ENCODE measurements around the gene ALDOA.

ALDOA gene

DNA sequence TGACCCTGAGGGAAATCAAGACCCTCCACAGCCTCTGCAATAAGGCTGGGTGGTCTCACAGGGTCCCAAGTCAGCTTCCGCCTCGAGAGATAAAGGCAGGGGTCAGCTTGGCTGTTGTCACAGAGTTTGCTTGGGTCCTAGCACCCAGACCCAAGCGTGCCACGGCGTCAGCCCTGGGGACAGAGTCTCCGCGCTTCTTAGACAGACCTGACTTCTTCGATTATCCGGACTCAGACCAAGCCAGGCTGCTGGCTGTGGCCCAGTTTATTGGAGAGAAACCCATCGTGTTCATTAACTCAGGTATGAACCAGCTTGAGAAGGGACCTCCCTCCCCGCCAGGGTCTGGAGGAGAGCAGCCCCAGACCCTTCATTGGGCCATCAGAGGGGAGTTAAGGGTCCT is 42.0 kb upstream of the ALDOA start:
- DNase-seq (ENCODE audit: low read depth, low spot score) = no peak
- no peak overlapping the region for H3K4me3 ChIP-seq (ENCODE audit: low read depth, low read length)
- ChIA-PET CTCF (interaction anchor here (1.1 to 3.4 kb wide), 5 partner anchors 9 to 323 kb away, joined by 3 to 41 read pairs (median 4); partner anchors contain the start of gene TLCD3B), POLR2A (no interaction called here)
- TF ChIP-seq, protein P1, sequence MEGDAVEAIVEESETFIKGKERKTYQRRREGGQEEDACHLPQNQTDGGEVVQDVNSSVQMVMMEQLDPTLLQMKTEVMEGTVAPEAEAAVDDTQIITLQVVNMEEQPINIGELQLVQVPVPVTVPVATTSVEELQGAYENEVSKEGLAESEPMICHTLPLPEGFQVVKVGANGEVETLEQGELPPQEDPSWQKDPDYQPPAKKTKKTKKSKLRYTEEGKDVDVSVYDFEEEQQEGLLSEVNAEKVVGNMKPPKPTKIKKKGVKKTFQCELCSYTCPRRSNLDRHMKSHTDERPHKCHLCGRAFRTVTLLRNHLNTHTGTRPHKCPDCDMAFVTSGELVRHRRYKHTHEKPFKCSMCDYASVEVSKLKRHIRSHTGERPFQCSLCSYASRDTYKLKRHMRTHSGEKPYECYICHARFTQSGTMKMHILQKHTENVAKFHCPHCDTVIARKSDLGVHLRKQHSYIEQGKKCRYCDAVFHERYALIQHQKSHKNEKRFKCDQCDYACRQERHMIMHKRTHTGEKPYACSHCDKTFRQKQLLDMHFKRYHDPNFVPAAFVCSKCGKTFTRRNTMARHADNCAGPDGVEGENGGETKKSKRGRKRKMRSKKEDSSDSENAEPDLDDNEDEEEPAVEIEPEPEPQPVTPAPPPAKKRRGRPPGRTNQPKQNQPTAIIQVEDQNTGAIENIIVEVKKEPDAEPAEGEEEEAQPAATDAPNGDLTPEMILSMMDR (IDR thresholded peaks at IDR 0.05; ENCODE audit: insufficient read depth, low read length, missing control alignments) = no peak

DNA sequence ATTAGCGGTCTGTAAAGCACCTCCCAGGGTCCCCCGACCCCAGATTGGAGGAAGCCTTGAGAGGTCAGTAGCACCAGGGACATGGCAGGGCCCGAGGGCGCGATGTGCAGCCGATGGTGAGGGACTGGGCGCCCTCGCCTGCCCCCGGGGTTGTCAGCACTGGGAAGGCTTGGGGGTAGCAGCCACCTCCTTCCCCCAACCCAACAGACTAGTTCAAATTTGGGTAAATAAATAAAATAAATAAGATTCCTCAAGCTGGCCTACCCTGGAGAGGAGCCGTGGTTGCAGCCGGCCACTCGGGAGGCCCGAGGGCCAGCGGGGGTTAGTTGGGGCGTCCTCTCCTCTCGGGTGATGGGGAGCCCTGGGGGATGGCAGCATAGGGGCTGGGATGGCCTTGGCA is 41.1 kb upstream of the ALDOA start:
- no peak overlapping the region for H3K4me3 ChIP-seq (ENCODE audit: low read depth, low read length)
- ChIA-PET POLR2A (no interaction called here), CTCF (interaction anchor here (3.4 kb wide), 1 partner anchor 8 kb away, joined by 41 read pairs; the partner anchor contains the start of gene TLCD3B)
- TF ChIP-seq, protein P1 (IDR thresholded peaks at IDR 0.05; ENCODE audit: insufficient read depth, low read length, missing control alignments) = no peak
- DNase-seq (ENCODE audit: low read depth, low spot score) = no peak

DNA sequence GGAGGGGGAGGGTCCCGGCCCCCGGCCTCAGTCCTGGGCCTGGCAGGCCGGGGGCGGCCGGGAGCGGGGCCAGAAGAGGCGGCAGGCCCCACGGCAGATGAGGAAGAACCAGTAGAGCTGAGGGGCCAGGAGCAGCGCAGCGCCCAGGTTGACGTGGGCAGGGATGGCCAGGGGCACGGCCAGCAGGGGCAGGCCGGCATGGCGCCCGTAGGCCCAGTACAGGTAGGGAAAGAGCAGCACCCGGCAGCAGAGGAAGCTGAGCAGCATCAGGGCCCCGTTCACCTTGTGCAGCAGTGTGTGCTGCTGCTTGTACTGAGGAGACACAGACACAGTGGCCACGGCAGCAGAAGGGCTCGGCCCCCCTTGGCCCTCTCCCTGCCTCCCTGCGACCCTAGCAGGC is 40.4 kb upstream of the ALDOA start:
- CTCF ChIA-PET = no interaction called here

DNA sequence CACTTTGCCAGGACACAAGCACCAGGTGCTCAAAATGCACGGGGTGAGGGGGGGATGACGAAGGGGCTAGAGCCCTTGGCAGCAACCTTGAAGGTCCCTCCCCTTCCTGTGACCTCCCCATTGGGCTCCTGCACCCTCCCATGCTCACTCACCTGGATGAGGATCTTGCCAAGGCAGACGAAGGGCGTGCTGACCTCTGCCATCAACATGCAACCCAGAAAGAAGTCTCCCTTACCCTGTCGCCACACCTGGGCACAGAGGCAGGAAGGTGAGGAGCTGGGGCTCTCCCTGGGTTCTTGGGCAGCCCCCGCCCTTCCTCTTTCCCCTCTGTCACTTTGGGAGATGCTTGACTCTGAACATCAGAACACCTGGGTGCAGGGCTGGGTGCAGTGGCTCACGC is 40.0 kb upstream of the ALDOA start:
- no peak overlapping the region for H3K4me3 ChIP-seq (ENCODE audit: low read depth, low read length)
- no peak for DNase-seq (ENCODE audit: low read depth, low spot score)
- ChIA-PET POLR2A (no interaction called here), CTCF (no interaction called here)
- TF ChIP-seq, protein P1 (IDR thresholded peaks at IDR 0.05; ENCODE audit: insufficient read depth, low read length, missing control alignments) = no peak

More for the DNA sequence above, 40.4 kb upstream of the ALDOA start:
- POLR2A ChIA-PET = no interaction called here
- TF ChIP-seq, protein P1 (IDR thresholded peaks at IDR 0.05; ENCODE audit: insufficient read depth, low read length, missing control alignments) = no peak
- DNase-seq (ENCODE audit: low read depth, low spot score) = no peak
- no peak overlapping the region for H3K4me3 ChIP-seq (ENCODE audit: low read depth, low read length)

DNA sequence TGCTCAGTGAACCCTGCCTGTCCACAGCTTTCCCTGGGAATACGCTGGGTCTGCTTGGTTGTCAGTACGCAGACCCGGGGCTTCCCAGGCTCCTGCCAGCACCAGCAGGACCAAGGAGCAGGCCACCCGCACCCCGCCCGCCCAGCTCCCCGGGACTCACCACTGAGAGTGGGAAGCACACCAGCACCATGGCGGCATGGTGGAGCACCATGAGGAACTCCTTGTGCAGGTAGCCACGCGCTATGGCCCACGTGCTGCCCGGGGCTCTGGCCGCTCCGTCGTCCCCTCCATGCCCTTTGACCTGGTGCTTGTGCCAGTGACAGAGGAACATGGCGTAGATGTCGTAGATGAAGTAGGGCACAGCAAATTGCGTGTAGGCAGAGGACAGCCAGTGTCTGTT is 39.1 kb upstream of the ALDOA start:
- no peak overlapping the region for H3K4me3 ChIP-seq (ENCODE audit: low read depth, low read length)
- TF ChIP-seq, protein P1 (IDR thresholded peaks at IDR 0.05; ENCODE audit: insufficient read depth, low read length, missing control alignments) = no peak
- POLR2A ChIA-PET = no interaction called here
- CTCF ChIA-PET = no interaction called here
- DNase-seq (ENCODE audit: low read depth, low spot score) = no peak

DNA sequence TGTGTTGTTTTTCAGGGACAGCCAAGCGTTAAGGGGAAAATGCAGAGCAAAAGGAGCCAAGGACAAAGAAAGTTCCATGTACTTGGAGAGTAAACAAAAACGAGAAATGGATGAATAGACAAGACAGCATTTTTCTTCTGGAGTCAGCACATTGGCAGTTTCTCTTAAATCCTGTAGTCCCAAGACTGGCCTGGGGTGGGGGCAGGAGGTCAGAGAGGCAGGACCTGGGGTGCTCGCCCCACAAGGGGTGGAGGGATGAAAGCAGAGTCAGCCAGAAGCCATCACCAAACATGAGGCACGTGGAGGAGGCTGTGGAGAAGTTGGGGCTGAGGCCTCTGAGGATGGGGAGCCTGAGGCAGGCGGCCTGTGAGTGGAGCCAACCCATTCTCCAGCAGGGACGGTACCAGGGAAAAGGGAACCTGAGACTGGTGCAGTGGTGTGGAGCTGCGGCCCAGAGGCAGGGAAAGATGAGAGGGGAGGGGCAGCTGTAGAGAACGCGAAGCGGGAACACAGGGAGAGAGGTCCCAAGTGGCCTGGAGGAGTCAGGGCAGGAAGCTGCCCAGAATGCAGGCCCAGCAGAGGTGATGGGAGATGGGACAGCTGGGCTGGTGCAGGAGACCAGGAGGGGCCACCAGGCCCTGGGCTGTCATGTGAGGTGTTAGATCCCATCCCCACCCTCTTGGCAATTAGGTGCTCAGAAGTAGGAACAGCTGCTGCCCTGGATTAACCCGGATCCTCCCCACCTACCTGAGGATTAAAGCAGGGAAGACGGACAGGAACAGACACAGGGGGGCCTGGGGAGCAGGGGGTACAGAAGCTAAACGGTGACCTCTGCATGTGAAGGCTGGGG is 37.7 kb upstream of the ALDOA start:
- ChIA-PET POLR2A (no interaction called here), CTCF (interaction anchor here (0.7 to 1.2 kb wide), 2 partner anchors 8 to 313 kb away, joined by 3 read pairs; no protein-coding TSS in a partner anchor)
- TF ChIP-seq, protein P1 (IDR thresholded peaks at IDR 0.05; ENCODE audit: insufficient read depth, low read length, missing control alignments) = no peak
- DNase-seq (ENCODE audit: low read depth, low spot score) = no peak
- H3K4me3 ChIP-seq (ENCODE audit: low read depth, low read length) = no peak overlapping the region

Data from AG04449 (cell line).